HG03457 (cell line): Measurements from ENCODE around the gene RNF212B.
A peak's percentile ranks its signal among the peaks of the same experiment; 100 is the strongest.

Source experiments
- ATAC-seq: cut with Tn5 transposase; IDR thresholded peaks from one replicate; pipeline ENCODE4 v1.9.1; 2021; ENCODE audit warnings: moderate number of reproducible peaks; ENCODE audit not compliant: unreplicated experiment

RNF212B gene

DNA sequence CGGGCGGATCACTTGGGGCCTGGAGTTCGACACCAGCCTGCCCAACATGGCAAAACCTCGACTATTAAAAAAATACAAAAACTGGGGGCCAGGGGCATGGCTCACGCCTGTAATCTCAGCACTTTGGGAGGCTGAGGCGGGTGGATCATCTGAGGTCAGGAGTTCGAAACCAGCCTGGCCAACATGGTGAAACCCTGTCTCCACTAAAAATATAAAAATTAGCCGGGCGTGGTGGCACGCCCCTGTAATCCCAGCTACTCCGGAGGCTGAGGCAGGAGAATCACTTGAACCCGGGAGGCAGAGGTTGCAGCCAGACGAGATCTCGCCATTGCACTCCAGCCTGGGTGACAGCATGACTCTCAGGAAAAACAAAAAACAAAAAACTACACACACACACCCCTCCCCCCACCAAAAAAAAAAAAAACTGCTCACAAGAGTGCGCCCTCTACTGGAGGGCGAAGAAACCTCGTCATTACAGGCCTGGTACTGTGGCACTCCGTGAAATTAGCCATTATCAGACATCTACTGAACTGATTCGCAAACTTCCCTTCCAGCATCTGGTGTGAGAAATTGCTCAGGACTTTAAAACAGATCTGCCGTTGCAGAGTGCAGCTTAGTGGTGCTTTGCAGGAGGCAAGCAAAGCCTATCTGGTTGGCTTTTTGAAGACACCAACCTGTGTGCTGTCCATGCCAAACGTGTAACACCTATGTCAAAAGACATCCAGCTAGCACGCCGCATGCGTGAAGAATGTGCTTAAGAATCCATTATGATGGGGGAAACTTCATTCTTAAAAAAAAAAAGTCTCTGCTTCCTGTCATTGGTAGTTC is 57.2 kb downstream of the RNF212B start:
- ATAC-seq, result no peak

DNA sequence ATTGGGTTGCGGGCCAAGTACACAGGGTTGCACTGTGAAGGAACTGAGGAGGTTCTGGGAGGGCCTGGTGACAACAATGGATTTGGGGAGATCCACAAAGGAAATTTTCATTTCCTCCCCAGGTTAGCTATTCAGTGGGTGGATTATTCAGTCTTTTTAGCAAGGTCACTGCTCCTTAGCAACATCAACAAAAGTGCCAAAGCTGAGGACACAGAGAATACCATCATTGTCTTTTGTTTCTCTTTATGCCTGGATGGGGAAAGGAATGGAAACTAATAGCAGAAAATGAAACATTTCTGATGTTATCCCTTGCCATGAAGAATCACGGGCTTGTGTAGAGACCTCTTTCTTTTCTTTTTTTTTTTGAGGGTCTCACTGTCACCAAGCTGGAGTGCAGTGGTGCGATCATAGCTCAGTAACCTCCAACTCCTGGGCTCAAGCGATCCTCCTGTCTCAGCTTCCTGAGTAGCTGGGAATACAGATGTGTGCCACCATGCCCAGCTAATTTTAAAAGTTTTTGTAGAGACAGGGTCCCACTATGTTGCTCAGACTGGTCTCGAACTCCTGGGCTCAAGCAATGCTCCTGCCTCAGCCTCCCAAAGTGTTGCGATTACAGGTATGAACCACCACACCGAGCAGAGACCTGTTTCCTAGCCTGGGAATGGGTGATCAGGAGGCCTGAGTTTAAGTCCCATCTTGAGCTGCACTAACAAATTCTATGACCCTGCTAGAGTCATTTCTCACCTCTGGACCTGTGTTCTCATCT is 58.5 kb downstream of the RNF212B start:
- ATAC-seq, result no peak

DNA sequence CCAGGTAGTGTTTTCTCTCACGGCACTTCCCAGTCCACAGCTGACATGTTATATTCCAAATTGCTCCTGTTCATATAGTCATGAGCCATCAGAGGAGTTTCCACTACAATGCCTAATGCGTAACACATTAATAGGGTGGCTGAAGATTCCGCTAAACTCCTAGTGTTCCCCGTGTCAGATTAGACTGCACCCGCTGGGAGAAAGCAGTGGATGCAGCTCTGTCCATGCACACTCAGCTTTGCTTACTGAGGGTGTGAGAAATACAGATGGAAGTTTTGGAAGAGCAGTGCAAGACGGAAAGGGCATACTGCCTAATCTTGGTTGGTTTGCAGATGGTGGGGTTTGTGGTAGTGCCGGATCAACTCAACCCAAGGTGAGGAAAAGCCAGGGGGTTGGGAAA is 59.4 kb downstream of the RNF212B start:
- ATAC-seq, result no peak

DNA sequence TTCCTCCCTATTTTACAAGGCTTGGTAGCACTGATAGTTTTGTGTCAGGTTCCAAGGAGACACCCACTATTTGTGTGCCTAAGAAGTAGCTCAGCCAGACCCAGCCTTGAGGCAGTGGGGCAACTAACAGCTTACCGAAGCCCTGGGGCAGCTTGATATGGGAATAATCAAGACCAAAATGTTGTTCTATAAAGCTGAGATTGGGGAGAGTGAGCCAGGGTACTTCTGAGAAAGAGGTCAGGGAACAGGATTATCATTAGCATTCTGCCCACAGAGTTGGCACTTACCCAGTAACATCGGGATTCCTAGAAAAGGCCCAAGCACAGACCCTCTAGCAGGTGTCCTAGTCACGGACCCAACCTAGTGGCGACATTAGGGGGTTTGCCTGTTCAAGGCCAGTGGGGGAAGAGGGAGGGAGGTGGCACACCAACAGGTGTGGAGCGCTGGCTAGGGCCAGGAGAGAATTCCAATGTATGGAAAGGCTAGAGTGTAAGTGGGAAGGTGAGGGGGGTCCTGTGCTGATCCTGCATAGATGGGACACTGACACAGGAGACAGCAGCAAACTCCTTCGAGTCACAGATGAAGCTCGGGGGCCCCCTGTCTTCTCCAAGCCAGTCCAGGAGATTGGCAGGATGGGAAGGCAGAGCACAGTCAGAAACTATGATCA is 60.0 kb downstream of the RNF212B start:
- ATAC-seq, result no peak

DNA sequence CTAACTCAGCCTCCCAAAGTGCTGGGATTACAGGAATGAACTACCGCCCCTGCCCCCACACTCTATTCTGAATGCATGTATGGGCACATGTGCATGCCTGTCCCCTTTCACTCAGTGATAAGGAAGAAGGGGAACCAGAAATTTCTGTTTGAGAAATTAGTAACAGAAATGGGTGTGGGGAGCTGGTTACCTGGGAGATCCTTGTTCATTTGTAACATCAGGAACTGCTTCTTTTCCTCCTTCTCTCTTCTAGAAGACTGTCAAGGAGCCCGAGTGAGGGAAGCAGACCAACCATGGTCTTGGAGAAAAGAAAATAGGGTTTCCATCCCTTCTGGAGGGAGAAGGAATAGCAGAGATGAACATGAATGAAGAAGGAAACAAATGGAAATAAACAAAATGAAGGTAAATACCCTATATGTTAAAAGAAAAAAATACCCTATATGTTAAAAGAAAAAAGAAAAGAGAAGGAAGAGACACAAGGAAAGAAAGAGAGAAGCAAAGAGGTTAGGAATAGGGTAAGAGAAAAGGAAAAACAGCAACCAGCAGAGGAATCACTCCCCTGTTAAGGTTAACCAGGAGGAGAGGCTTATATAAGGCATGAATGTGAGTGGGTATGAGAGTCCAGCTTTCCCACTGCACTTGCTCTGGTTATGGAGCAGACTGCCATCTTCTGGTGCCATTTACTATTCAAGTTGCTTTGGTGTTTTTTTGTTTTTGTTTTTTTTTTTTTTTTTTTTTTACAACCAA is 61.6 kb downstream of the RNF212B start:
- ATAC-seq, result no peak

DNA sequence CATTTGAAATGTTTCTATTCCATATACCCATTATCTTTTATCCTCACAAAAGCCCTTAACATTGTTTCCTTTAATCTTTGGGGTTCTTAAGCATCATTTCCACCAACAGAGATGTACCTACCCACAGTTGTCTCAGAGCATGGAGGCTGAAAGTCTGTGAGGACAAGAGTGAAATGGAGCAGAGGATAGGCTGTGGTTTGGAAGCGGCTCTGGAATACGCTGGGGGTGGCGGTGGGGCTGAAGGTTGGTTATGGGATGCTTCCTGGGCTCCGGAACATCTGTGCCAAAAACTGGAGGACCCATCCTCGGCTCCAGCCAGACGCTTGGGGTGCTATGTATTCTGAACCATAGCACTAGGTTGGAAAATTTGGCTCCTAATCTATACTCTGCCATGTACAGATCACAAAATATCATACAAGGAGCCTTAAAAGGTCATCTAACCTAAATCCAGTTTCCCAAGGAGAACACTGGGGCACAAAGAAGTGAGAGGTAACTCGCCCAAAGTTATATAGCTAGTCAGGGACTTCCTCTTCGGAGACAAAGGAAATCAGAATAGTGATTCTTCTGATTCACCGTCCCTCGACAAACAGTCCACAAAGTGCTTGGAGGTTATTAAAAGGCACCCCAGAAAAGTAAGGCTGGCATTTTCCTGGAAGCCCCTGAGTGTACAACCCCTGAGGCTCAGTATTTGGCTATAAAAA is 62.4 kb downstream of the RNF212B start:
- ATAC-seq, result no peak

DNA sequence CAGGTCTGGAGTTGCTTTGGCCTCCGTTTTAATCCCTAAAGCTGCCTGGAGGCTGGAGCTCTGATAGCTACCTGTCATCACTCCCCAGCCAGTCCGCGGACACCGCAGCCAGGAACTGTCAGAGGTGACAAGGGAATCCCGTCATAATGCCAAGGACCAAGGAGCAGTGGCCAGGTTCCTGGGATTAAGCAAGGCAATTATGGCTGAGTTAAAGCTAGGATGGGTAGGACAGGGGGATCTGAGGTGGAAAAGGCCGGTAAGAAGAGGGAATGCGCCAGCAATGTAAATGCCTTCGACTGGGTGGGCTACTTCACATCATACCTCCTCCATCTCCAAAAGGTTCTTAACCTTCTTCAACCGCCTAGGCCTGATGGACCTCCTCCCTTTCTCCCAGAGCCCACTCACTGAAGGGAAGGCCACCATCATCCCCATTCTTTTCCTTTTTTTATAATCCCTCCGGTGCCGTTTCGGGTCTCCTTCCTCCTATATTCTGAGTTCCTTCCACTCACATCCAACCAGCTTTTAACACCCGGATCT is 63.0 kb downstream of the RNF212B start:
- no peak for ATAC-seq

DNA sequence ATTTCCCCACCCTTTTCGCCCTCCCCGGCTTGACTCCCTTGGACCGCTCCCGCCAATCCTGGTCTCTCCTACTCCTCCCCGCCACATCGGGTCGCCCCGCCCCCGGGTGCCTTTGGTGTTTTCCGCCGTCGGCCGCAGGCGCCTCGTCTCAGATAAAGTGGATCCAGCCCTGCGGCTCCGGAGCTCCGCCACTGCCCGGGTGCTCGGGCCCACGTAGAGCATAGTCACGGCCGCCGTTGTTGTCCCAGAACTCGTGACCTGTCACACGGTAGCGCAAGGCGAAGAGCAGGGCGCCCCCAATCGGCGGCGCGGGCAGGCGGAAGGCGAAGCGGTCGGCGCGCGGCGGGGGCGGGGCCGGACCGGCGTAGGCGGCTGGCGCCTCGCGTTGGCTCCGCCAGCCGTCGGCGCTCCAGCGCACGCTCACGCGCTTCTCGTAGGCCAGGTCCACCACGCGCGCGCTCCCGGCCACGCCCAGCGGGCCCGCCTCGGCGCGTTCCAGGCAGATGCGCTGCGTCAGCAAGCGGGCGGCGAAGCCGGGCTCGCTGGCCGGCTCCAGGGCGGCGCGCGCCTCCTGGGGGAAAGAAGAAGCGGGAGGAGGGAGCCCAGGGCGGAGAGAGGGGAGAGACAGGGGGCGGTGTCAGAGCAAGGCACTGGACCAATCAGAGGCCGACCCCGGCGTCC is 63.7 kb downstream of the RNF212B start:
- peak; percentile 76 for ATAC-seq

DNA sequence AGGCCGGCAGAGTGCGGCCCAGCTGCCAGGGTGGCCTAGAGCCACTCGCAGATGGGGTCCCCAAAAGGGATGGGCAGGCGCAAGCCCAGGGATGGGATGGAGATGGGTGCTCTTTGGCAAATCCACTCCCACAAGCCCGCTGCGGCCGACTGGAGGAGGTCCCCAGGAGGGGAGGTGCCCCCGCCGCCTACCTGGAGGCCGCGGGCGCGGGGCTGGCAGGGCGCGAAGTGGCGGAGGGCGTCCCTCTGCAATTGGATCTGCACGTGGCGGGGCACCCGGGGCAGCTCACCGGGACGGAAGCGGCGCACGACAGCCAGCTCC is 64.2 kb downstream of the RNF212B start:
- ATAC-seq, result peak; percentile 1

DNA sequence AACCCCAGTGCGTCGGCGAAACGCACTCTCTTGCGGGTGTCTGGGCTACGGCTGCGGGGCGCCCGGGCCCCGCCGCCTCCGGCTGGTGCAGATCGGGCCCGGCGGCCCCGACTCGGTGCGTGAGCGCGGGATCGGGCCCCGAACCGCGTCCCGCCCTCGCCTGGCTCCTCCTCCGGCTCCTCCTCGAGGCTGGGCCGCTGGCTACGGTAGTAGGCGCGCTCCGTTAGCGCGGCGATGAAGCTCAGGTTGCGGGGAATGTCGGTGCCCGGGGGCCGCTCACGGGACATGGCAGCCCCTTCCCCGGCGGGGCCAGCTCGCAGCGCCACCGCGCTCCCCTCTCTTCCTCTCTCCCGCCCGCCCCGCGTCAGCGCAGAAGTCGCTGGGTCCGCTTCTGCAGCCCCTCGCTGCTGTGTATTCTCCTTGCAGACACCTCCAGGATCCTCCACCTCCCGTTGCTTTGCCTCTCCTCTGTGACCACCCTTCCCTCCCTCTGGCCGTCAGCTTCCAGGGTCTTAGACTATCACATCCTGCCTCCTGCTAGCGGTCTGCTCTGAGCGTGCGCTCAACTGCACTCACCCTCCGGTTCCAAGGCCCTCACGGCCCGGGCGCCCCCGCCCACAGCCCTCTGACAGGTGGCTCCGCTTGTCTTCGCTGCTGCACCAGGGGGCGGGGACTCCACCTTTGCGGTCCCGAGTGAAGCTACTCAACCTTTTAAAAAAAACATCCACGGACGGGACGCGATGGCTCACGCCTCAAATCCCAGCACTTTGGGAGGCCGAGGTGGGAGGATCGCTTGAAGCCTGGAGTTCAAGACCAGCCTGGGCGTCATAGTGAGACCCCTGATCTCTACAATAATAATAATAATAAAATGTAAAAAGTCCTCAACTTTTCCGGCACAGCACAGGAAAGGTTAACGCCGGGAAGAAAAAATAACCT is 64.8 kb downstream of the RNF212B start, which contains the start of gene PPP1R3E:
Gene PPP1R3E (minus strand): TSS at position 570 of the 936 bp plus-strand sequence. CDS start 283 bp downstream, at position 287.
- ATAC-seq, result peak; percentile 22

DNA sequence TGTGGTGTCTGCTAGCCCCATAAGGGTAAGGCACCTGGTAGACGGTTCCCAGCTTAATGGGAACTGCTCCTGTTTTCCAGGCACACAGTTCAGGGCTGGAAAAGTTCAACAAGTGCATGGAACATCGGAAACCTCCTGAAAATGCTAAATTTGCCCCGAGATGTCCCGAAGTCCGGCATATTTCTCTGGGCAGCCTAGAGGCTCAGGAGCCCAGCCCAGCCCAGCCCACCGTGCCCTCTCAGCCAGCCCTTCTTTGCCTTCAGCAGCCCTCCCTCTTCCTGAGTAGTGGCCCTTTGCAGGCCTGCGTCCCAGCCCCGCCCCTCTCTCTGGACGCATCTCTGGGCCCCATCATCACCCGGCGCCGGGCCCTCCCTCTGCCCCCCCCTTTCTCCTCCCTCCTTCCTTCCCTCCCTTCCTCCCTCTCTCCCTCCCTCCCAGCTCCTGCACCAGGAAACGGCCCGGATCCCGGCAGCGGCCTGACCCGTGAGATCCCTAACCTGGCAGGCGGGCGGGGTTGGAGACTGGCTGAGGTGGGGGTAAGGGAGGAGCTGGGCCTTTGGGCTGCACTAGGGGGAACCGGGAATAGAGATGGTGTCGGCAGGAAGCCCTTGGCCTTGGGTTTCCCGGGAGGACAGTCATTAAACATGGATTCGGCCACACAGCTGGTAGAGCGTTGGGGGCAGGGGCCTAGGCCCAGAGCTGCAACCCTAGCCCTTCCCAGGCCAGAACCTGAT is 68.8 kb downstream of the RNF212B start, which contains the start of gene BCL2L2:
Gene BCL2L2 (plus strand): TSS at position 422 of the 734 bp plus-strand sequence. CDS start 935 bp downstream, outside the sequence.
- no peak for ATAC-seq

DNA sequence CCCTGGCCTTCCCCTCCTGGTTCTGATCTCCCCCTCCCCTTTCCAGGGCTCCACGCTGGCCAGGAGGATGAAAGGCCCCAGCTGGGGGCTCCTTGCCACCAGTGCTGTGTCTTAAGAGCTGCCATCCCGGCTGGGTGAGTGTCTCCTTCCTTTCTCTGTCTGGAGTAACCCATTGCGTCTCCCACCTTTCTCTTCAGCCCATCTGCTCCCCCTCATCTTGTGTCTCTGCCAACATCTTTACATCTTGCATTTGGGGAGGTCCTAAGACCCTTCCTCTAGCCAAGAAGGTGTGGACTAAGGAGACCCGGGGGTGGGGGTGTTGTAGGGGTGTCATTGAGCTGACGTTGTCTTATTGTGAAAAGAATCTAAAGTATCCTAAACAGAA is 69.4 kb downstream of the RNF212B start:
- no peak for ATAC-seq

DNA sequence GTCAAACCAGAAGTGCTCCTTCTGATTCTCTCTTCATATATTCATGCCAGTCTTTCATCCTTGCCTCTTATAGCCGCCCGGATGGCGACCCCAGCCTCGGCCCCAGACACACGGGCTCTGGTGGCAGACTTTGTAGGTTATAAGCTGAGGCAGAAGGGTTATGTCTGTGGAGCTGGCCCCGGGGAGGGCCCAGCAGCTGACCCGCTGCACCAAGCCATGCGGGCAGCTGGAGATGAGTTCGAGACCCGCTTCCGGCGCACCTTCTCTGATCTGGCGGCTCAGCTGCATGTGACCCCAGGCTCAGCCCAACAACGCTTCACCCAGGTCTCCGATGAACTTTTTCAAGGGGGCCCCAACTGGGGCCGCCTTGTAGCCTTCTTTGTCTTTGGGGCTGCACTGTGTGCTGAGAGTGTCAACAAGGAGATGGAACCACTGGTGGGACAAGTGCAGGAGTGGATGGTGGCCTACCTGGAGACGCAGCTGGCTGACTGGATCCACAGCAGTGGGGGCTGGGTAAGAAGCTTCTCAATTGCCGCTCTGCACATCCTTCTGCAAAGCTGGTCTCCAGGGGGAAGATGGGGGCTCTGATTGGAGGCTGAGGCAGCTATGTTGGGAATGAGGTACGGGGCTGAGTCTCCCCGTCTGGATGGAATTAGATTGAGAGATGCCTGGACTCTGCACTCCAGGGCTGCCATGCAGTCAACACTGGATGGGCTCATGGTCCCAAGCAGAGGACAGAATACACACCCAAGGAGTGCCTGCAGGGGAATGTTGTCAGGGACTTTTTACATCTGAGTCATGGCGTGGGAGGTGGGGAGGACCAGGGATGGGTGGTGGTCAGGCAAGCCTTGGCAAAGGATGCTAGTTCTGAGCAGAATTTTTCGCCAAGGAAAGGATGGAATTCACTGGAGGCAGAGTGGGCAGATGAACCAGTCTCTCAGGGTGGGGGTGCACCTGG is 70.2 kb downstream of the RNF212B start:
- ATAC-seq, result no peak

DNA sequence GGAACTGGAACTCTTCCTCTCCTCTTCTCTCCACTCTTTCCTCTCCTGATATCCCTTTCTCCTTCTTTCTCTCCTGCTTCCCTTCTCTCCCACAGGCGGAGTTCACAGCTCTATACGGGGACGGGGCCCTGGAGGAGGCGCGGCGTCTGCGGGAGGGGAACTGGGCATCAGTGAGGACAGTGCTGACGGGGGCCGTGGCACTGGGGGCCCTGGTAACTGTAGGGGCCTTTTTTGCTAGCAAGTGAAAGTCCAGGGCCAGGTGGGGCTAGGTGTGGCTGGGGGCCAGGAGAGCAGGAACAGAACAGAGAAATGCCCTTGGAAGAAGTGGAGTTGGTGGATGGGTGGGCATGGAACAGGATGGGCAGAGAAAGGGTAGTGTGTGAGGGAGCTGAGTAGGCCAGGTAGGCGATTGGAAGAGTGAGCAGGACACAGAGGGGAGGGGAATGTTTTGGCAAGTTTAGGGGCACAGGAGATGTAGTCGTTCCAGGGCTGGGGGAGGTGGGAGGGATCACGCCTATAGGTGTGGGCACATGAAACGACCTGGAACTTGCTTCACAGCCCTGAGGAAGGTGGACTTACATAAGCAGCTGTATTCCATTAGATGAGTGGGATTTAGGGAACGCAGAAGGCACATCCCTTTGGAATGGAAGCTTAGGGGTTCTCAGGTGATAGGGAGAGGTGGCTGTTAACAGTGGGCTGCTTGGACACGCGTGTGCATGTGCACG is 71.1 kb downstream of the RNF212B start:
- ATAC-seq, result no peak

DNA sequence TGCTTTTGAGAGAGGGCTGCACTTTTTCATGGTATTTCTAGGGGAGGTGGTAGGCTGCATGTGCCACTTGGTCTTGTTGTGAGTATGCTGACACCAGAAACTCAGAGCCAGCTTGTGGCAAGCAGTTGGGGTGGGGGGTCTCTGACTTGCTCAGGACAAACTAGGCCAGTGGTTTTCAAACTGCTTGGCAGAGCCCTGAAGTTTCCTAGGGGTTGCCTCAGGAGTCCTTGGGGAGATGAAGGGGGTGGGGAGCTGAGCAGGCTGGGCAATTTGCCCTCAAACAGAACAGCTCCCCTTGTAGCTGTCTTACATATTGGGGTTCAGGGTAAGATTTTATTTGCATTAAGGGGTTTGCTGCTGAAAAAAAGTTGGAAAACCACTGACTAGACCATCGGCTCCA is 72.8 kb downstream of the RNF212B start:
- no peak for ATAC-seq

DNA sequence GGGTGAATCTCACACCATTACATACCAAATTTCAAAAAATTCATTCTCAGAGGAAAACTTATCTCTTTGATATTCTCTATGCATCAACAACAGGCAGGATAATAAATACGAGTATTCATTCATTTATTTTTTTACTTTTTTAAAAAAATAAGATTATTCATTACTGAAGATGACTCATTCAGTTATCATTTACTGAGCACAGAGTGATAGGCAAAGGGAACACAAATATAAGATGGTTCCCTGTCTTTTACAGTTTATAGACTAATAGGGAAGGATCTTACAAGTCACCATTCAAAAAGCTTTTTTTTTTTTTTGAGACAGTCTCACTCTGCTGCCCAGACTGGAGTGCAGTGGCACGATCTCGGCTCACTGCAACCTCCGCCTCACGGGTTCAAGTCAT is 78.6 kb downstream of the RNF212B start:
- ATAC-seq, result no peak
